Uterus (tissue), 2 donors: ENCODE results near the gene HCFC1R1.

Experiments
- CTCF ChIP-seq, 4 experiments: fragments of 200-600 bp in 2 of 4; fragments of 450-650 bp in 2 of 4; sonication (generic) in 2 of 4; IDR thresholded peaks; one replicate each; pipeline ENCODE4 v1.5.1; 2016 to 2019; ENCODE audit warnings: antibody characterized with exemption in 4 of 4, mild to moderate bottlenecking in 2 of 4, moderate library complexity in 1 of 4
- POLR2A ChIP-seq, 2 donors: fragments of 450-650 bp; IDR thresholded peaks; one replicate each; pipeline ENCODE4 v1.6.1; 2016; ENCODE audit warnings: antibody characterized with exemption in 2 of 2, mild to moderate bottlenecking in 1 of 2, moderate library complexity in 1 of 2

- TF ChIP-seq CTCF (IDR thresholded peaks at IDR 0.05) (no peak), POLR2A (IDR thresholded peaks at IDR 0.05) (no peak)
Measured at GRCh38 chr16:3012828-3013420, 10.8 kb downstream of the HCFC1R1 start, which contains the start of gene CLDN9.
